ENCODE measurements around the gene SYNE2.

The SYNE2 gene

GRCh38 chr14:64202716-64203115, 349.9 kb downstream of the SYNE2 start:
- H3K27me3 ChIP-seq: no peaks in the 10 kb centered on the region
- H3K36me3 ChIP-seq: peaks cover 36% of the 10 kb centered on the region
- no peak for TF ChIP-seq CTCF (IDR thresholded peaks at IDR 0.05)
- H3K4me1 ChIP-seq (ENCODE audit: control insufficient read depth in 1 of 2, insufficient read depth in 1 of 2, low read depth in 1 of 2, low read length in 1 of 2): no peaks in the 10 kb centered on the region
- H3K9me3 ChIP-seq: no peaks in the 10 kb centered on the region
- no peak overlapping the region for H3K27ac ChIP-seq
- H3K4me3 ChIP-seq (ENCODE audit: low read depth in 1 of 2, low read length in 1 of 2): no peak overlapping the region

DNA sequence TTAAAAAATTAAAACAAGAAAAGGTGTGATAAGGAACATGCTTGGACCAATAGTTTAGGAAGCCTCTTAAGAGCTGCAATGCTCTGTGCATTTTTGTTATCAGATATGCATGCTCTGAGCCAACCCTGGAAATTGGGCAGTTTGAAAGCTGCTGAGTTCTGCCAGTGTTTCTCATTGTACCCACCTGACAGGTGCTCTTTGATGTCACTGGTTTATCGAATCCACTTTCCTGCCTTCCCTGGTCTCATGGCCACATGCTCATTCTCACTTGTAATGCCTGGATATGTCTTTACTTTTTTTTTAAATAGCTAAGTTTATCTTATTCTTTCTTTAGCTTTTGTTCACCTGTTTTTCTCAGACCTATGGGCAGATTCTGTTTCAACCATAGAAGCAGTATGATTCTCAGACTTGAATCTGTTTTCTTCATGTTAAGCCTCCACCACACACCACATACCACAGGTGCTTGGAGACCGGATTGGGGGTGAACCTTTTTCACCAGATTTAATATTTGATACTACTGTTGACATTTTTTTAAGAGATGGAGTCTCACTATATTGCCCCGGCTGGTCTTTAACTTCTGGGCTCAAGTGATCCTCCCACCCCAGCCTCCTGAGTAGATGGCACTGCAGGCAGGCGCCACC, 350.7 kb downstream of the SYNE2 start:
- H3K27ac ChIP-seq: no peak overlapping the region
- no peak for TF ChIP-seq CTCF (IDR thresholded peaks at IDR 0.05)

DNA sequence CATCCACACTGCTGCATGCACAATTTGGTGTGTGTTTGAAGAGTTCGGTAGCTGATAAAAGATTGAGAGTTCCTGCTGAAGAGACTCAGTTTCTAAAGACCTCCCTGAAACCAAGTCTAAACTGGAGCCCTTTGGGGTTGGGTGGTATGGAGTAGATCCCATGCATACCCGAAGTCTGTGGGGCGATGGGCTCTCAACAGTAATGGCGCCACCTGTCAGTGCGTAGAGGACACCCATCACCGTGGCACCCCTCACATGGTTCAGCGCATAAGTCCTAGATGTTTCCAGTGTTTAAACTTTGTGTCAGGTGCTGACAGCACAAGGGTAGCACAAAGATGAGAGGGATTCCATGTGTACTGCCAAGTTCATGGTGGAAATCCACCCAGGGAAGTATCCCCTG, 355.5 kb downstream of the SYNE2 start:
- no peaks in the 10 kb centered on the region for H3K4me1 ChIP-seq (ENCODE audit: control insufficient read depth in 1 of 2, insufficient read depth in 1 of 2, low read depth in 1 of 2, low read length in 1 of 2)
- no peak overlapping the region for H3K27ac ChIP-seq
- TF ChIP-seq CTCF (IDR thresholded peaks at IDR 0.05): no peak
- H3K9me3 ChIP-seq: no peaks in the 10 kb centered on the region
- H3K27me3 ChIP-seq: no peaks in the 10 kb centered on the region
- peaks cover 63% of the 10 kb centered on the region for H3K36me3 ChIP-seq
- H3K4me3 ChIP-seq (ENCODE audit: low read depth in 1 of 2, low read length in 1 of 2): no peak overlapping the region

More for the DNA sequence above, 350.7 kb downstream of the SYNE2 start:
- Histone ChIP-seq H3K9me3 (no peaks in the 10 kb centered on the region), H3K4me3 (ENCODE audit: low read depth in 1 of 2, low read length in 1 of 2) (no peak overlapping the region), H3K27me3 (no peaks in the 10 kb centered on the region), H3K36me3 (peaks cover 40% of the 10 kb centered on the region), H3K4me1 (ENCODE audit: control insufficient read depth in 1 of 2, insufficient read depth in 1 of 2, low read depth in 1 of 2, low read length in 1 of 2) (no peaks in the 10 kb centered on the region)

DNA sequence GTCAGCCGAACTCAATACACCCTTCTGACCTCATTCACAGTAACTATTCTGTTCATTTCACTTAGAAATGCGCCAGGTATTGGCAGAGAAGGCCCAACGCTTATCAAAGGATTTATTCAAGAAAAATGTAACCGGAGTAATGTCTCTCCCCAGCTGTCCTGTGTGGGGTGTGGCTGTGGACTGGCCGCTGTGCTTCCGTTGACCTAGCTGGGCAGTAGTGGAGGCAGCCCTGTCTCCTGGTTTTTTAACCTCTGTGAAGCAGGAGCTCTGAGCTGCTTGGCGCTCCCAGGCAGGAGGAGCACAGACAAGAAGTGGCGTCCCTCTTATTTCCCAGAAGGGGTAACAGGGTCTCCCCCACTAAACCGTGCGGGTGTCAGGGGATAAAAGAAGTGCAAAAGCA, 356.2 kb downstream of the SYNE2 start:
- no peak for TF ChIP-seq CTCF (IDR thresholded peaks at IDR 0.05)
- Histone ChIP-seq H3K36me3 (peaks cover 65% of the 10 kb centered on the region), H3K27ac (no peak overlapping the region), H3K4me1 (ENCODE audit: control insufficient read depth in 1 of 2, insufficient read depth in 1 of 2, low read depth in 1 of 2, low read length in 1 of 2) (no peaks in the 10 kb centered on the region), H3K4me3 (ENCODE audit: low read depth in 1 of 2, low read length in 1 of 2) (no peak overlapping the region), H3K27me3 (no peaks in the 10 kb centered on the region), H3K9me3 (no peaks in the 10 kb centered on the region)

- Histone ChIP-seq H3K4me3 (ENCODE audit: low read depth in 1 of 2, low read length in 1 of 2) (no peak overlapping the region), H3K27me3 (no peaks in the 10 kb centered on the region), H3K27ac (no peak overlapping the region), H3K36me3 (peaks cover 68% of the 10 kb centered on the region), H3K9me3 (no peaks in the 10 kb centered on the region), H3K4me1 (ENCODE audit: control insufficient read depth in 1 of 2, insufficient read depth in 1 of 2, low read depth in 1 of 2, low read length in 1 of 2) (no peaks in the 10 kb centered on the region)
- TF ChIP-seq CTCF (IDR thresholded peaks at IDR 0.05): no peak
Observed at GRCh38 chr14:64209444-64210131, 356.8 kb downstream of the SYNE2 start.
